Fibroblast of the conjunctiva (primary cell): ENCODE measurements around the gene BCL2L15.

Experiments used
- DNase-seq: peaks from one replicate; pipeline ENCODE4 v3.0.0-alpha.2; 2010; ENCODE audit warnings: low read depth

The BCL2L15 gene

GRCh38 chr1:113905435-113905861 is 18.1 kb upstream of the BCL2L15 start:
- no peak for DNase-seq

- peak; percentile 100 for DNase-seq
These were observed 17.5 kb upstream of the BCL2L15 start, which contains the start of the genes AP4B1 and DCLRE1B for GRCh38 chr1:113904674-113905434. AP4B1 (minus strand) TSS chr1:113904799; CDS start chr1:113904717, 82 bp downstream. DCLRE1B (plus strand) TSS chr1:113905326; CDS start chr1:113905587, 261 bp downstream.

GRCh38 chr1:113904293-113904673 is 16.9 kb upstream of the BCL2L15 start:
- DNase-seq: no peak

- DNase-seq: no peak
These were observed 16.3 kb upstream of the BCL2L15 start for GRCh38 chr1:113903501-113904292.

GRCh38 chr1:113901191-113901590 is 13.8 kb upstream of the BCL2L15 start:
- no peak for DNase-seq

GRCh38 chr1:113899111-113899510 is 11.7 kb upstream of the BCL2L15 start:
- DNase-seq: no peak

- no peak for DNase-seq
These were observed 10.9 kb upstream of the BCL2L15 start for GRCh38 chr1:113898241-113898814.

- no peak for DNase-seq
These were observed 8.6 kb upstream of the BCL2L15 start for GRCh38 chr1:113895961-113896360.

- no peak for DNase-seq
These were observed 7.7 kb upstream of the BCL2L15 start for GRCh38 chr1:113895098-113895497.

- DNase-seq: no peak
These were observed 5.9 kb upstream of the BCL2L15 start for GRCh38 chr1:113893267-113893666.

GRCh38 chr1:113891631-113892220 is 4.3 kb upstream of the BCL2L15 start:
- no peak for DNase-seq

GRCh38 chr1:113890816-113891215 is 3.4 kb upstream of the BCL2L15 start:
- DNase-seq: no peak

- DNase-seq: no peak
These were observed 672 bp downstream of the BCL2L15 start for GRCh38 chr1:113886417-113887401.

- no peak for DNase-seq
These were observed 5.7 kb downstream of the BCL2L15 start for GRCh38 chr1:113881661-113882060.

- DNase-seq: no peak
These were observed 7.7 kb downstream of the BCL2L15 start for GRCh38 chr1:113879739-113880038.

GRCh38 chr1:113876176-113876575 is 11.2 kb downstream of the BCL2L15 start:
- no peak for DNase-seq

GRCh38 chr1:113875714-113876113 is 11.7 kb downstream of the BCL2L15 start:
- no peak for DNase-seq

- no peak for DNase-seq
These were observed 13.1 kb downstream of the BCL2L15 start for GRCh38 chr1:113874012-113874879.

- DNase-seq: no peak
These were observed 15.0 kb downstream of the BCL2L15 start for GRCh38 chr1:113872219-113872935.
